ENCODE measurements around the gene HLA-DOB. TPM values are rescaled to one million over a fixed set of nuclear protein-coding genes. Genes with fewer than 3 reads are reported as not detected.

Gene HLA-DOB
- total and polyA plus RNA-seq, 2 of the 13 experiments (the other 11 are each of a cell fraction or from before 2014, with no cell fraction given) = not detected

- TF ChIP-seq ZNF121 (CRISPR knock-in tag; IDR thresholded peaks at IDR 0.05) = no peak
- no peak for TF ChIP-seq ZNF143 (CRISPR knock-in tag; IDR thresholded peaks at IDR 0.05)
- no peak for TF ChIP-seq ARHGAP35 (CRISPR knock-in tag; IDR thresholded peaks at IDR 0.05; ENCODE audit: borderline replicate concordance)
- no peak for TF ChIP-seq ZFP36 (IDR thresholded peaks at IDR 0.05; ENCODE audit: borderline replicate concordance, low read depth, low read length, partially characterized antibody)
- no peak for TF ChIP-seq ZNF737 (CRISPR knock-in tag; IDR thresholded peaks at IDR 0.05; ENCODE audit: borderline replicate concordance)
- no peak for TF ChIP-seq AGO2 (optimal IDR thresholded peaks at IDR 0.05; ENCODE audit: low read depth, low read length)
- TF ChIP-seq NFRKB (IDR thresholded peaks at IDR 0.05) = no peak
- TF ChIP-seq SP4 (CRISPR knock-in tag; IDR thresholded peaks at IDR 0.05) = peak; percentile 71
- TF ChIP-seq IKZF4 (CRISPR knock-in tag; IDR thresholded peaks at IDR 0.05; ENCODE audit: borderline replicate concordance, low read depth, not compliant biosample characterization) = peak; percentile 15
- TF ChIP-seq SRSF1 (optimal IDR thresholded peaks at IDR 0.05; ENCODE audit: low read depth, low read length) = peak; percentile 30
- TF ChIP-seq IRF1 (CRISPR knock-in tag; IDR thresholded peaks at IDR 0.05; ENCODE audit: low read depth) = peak; percentile 98
- TF ChIP-seq GFI1 (CRISPR knock-in tag; IDR thresholded peaks at IDR 0.05; ENCODE audit: borderline replicate concordance) = 0 out of 2 replicates have a peak, but pooled peaks have one; percentile 20
- TF ChIP-seq ASH2L (IDR thresholded peaks at IDR 0.05; ENCODE audit: insufficient read length, low read depth, low read length) = peak; percentile 81
- peak; percentile 65 for TF ChIP-seq ZNF407 (CRISPR knock-in tag; IDR thresholded peaks at IDR 0.05; ENCODE audit: not compliant biosample characterization)
- no peak for TF ChIP-seq THAP8 (CRISPR knock-in tag; IDR thresholded peaks at IDR 0.05; ENCODE audit: borderline replicate concordance)
Measured at GRCh38 chr6:32843979-32844838, 27.4 kb upstream of the HLA-DOB start, which contains the start of gene PSMB8 (continued).

All from HepG2 (cell line).